Parathyroid adenoma (tissue), 2 donors: ENCODE data around the gene TRIM32.

Source experiments
- H2AFZ ChIP-seq: fragments of 300-600 bp; sonication (generic); one replicate; pipeline ENCODE4 v1.7.0; 2017; ENCODE audit warnings: antibody characterized with exemption, mild to moderate bottlenecking
- H3K27ac ChIP-seq: fragments of 300-600 bp; sonication (generic); one replicate; pipeline ENCODE4 v1.7.0; 2017
- H3K27me3 ChIP-seq: fragments of 300-600 bp; sonication (generic); one replicate; pipeline ENCODE4 v1.7.0; 2017; ENCODE audit warnings: low read length; ENCODE audit not compliant: control insufficient read depth, insufficient read depth
- H3K36me3 ChIP-seq: fragments of 300-600 bp; sonication (generic); one replicate; pipeline ENCODE4 v1.7.0; 2017; ENCODE audit warnings: low read length; ENCODE audit not compliant: control insufficient read depth, insufficient read depth
- H3K4me1 ChIP-seq: fragments of 300-600 bp; sonication (generic); one replicate; pipeline ENCODE4 v1.7.0; 2017; ENCODE audit warnings: control low read depth
- H3K4me2 ChIP-seq: fragments of 300-600 bp; sonication (generic); one replicate; pipeline ENCODE4 v1.7.0; 2017; ENCODE audit warnings: low read length
- H3K4me3 ChIP-seq: fragments of 300-600 bp; sonication (generic); one replicate; pipeline ENCODE4 v1.7.0; 2017; ENCODE audit warnings: low read depth, low read length
- H3K79me2 ChIP-seq: fragments of 300-600 bp; sonication (generic); one replicate; pipeline ENCODE4 v1.7.0; 2017; ENCODE audit warnings: control low read depth
- H3K9ac ChIP-seq: fragments of 300-600 bp; sonication (generic); one replicate; pipeline ENCODE4 v1.7.0; 2017; ENCODE audit warnings: mild to moderate bottlenecking
- H3K9me3 ChIP-seq: fragments of 300-600 bp; sonication (generic); one replicate; pipeline ENCODE4 v1.7.0; 2017; ENCODE audit warnings: low read length; ENCODE audit not compliant: control insufficient read depth
- CTCF ChIP-seq: fragments of 300-600 bp; sonication (generic); IDR thresholded peaks from one replicate; pipeline ENCODE4 v1.7.0; 2017; ENCODE audit warnings: antibody characterized with exemption, mild to moderate bottlenecking
- donor health status: primary hyperparathyroidism.

Gene TRIM32

GRCh38 chr9:116706310-116707290, 19.5 kb downstream of the TRIM32 start:
- no peak overlapping the region for H3K27ac ChIP-seq
- no peaks in the 10 kb centered on the region for H3K79me2 ChIP-seq
- no peaks in the 10 kb centered on the region for H3K36me3 ChIP-seq
- H2AFZ ChIP-seq, result no peak overlapping the region
- no peaks in the 10 kb centered on the region for H3K9me3 ChIP-seq
- H3K27me3 ChIP-seq, result no peaks in the 10 kb centered on the region
- H3K4me2 ChIP-seq, result no peak overlapping the region
- no peak for TF ChIP-seq CTCF
- H3K4me1 ChIP-seq, result no peaks in the 10 kb centered on the region
- H3K9ac ChIP-seq, result no peak overlapping the region
- H3K4me3 ChIP-seq, result no peak overlapping the region

- Histone ChIP-seq H3K27ac (no peak overlapping the region), H3K9ac (no peak overlapping the region), H3K79me2 (no peaks in the 10 kb centered on the region), H3K27me3 (no peaks in the 10 kb centered on the region), H3K36me3 (no peaks in the 10 kb centered on the region), H3K4me2 (no peak overlapping the region), H3K4me3 (no peak overlapping the region), H3K9me3 (no peaks in the 10 kb centered on the region), H3K4me1 (no peaks in the 10 kb centered on the region), H2AFZ (no peak overlapping the region)
- TF ChIP-seq CTCF, result no peak
Observed at GRCh38 chr9:116712781-116713180, 25.7 kb downstream of the TRIM32 start.

- H3K9me3 ChIP-seq, result no peaks in the 10 kb centered on the region
- H3K4me3 ChIP-seq, result no peak overlapping the region
- no peak overlapping the region for H3K27ac ChIP-seq
- H3K36me3 ChIP-seq, result no peaks in the 10 kb centered on the region
- H2AFZ ChIP-seq, result no peak overlapping the region
- no peak overlapping the region for H3K4me2 ChIP-seq
- H3K4me1 ChIP-seq, result no peaks in the 10 kb centered on the region
- no peaks in the 10 kb centered on the region for H3K27me3 ChIP-seq
- no peak overlapping the region for H3K9ac ChIP-seq
- H3K79me2 ChIP-seq, result no peaks in the 10 kb centered on the region
- no peak for TF ChIP-seq CTCF
Observed at GRCh38 chr9:116713271-116713670, 26.2 kb downstream of the TRIM32 start.

GRCh38 chr9:116715751-116716150, 28.6 kb downstream of the TRIM32 start:
- Histone ChIP-seq H2AFZ (no peak overlapping the region), H3K36me3 (no peaks in the 10 kb centered on the region), H3K9me3 (no peaks in the 10 kb centered on the region), H3K9ac (no peak overlapping the region), H3K27ac (no peak overlapping the region), H3K4me2 (no peak overlapping the region), H3K79me2 (no peaks in the 10 kb centered on the region), H3K4me3 (no peak overlapping the region), H3K4me1 (no peaks in the 10 kb centered on the region), H3K27me3 (no peaks in the 10 kb centered on the region)
- no peak for TF ChIP-seq CTCF

GRCh38 chr9:116716438-116716837, 29.3 kb downstream of the TRIM32 start:
- Histone ChIP-seq H3K27ac (no peak overlapping the region), H3K79me2 (no peaks in the 10 kb centered on the region), H3K4me1 (no peaks in the 10 kb centered on the region), H3K4me3 (no peak overlapping the region), H3K9ac (no peak overlapping the region), H2AFZ (no peak overlapping the region), H3K27me3 (no peaks in the 10 kb centered on the region), H3K4me2 (no peak overlapping the region), H3K36me3 (no peaks in the 10 kb centered on the region), H3K9me3 (no peaks in the 10 kb centered on the region)
- TF ChIP-seq CTCF, result no peak
